GM12872 (cell line): Measurements from ENCODE around the gene DTWD1.

Experiments
- CTCF ChIP-seq: IDR thresholded peaks from 3 replicates; pipeline ENCODE4 v1.5.1; 2011; ENCODE audit warnings: low read depth, mild to moderate bottlenecking, low read length, moderate library complexity; ENCODE audit not compliant: insufficient read depth

DTWD1 gene

GRCh38 chr15:49678655-49679054, 57.8 kb downstream of the DTWD1 start:
- no peak for TF ChIP-seq CTCF

GRCh38 chr15:49686599-49686998, 65.8 kb downstream of the DTWD1 start:
- TF ChIP-seq CTCF: no peak

GRCh38 chr15:49688135-49688790, 67.4 kb downstream of the DTWD1 start:
- TF ChIP-seq CTCF: no peak

- TF ChIP-seq CTCF: no peak
Observed at GRCh38 chr15:49692514-49693090, 71.8 kb downstream of the DTWD1 start.

- no peak for TF ChIP-seq CTCF
Observed at GRCh38 chr15:49693498-49693897, 72.7 kb downstream of the DTWD1 start.

- no peak for TF ChIP-seq CTCF
Observed at GRCh38 chr15:49696433-49696832, 75.6 kb downstream of the DTWD1 start.

- no peak for TF ChIP-seq CTCF
Observed at GRCh38 chr15:49697121-49697520, 76.3 kb downstream of the DTWD1 start.
